Suprapubic skin (tissue), 4 donors: ENCODE measurements around the gene BTBD6. TPM values are rescaled to one million over a fixed set of nuclear protein-coding genes. Genes with fewer than 3 reads are reported as not detected.

Experiments used
- DNase-seq, 2 donors: peaks; one replicate each; pipeline ENCODE4 v3.0.0-alpha.2; 2019; ENCODE audit warnings: low spot score in 2 of 2
- H3K27ac ChIP-seq: fragments of 200-600 bp; sonication (generic); one replicate; pipeline ENCODE4 v1.5.1; 2019
- H3K27me3 ChIP-seq: fragments of 200-600 bp; sonication (generic); one replicate; pipeline ENCODE4 v1.5.1; 2019
- H3K36me3 ChIP-seq: fragments of 200-600 bp; sonication (generic); one replicate; pipeline ENCODE4 v1.5.1; 2019
- H3K4me1 ChIP-seq: fragments of 200-600 bp; sonication (generic); one replicate; pipeline ENCODE4 v1.5.1; 2019
- H3K4me3 ChIP-seq: fragments of 200-600 bp; sonication (generic); one replicate; pipeline ENCODE4 v1.5.1; 2019; ENCODE audit warnings: mild to moderate bottlenecking
- H3K9me3 ChIP-seq: fragments of 200-600 bp; sonication (generic); one replicate; pipeline ENCODE4 v1.5.1; 2019
- CTCF ChIP-seq, 2 donors: fragments of 200-600 bp in 1 of 2; fragments of 450-650 bp in 1 of 2; sonication (generic) in 1 of 2; IDR thresholded peaks; one replicate each; pipeline ENCODE4 v1.5.1; 2016 to 2019; ENCODE audit warnings: antibody characterized with exemption in 2 of 2, mild to moderate bottlenecking in 1 of 2, moderate library complexity in 1 of 2
- EP300 ChIP-seq: sonication (generic); formaldehyde crosslinking; IDR thresholded peaks from one replicate; pipeline ENCODE4 v1.6.1; 2017; ENCODE audit warnings: antibody characterized with exemption
- POLR2A ChIP-seq, 2 donors: fragments of 450-650 bp; IDR thresholded peaks; one replicate each; pipeline ENCODE4 v1.6.1; 2017; ENCODE audit warnings: antibody characterized with exemption in 2 of 2, mild to moderate bottlenecking in 2 of 2, moderate library complexity in 2 of 2
- POLR2AphosphoS5 ChIP-seq, 3 donors: sonication (generic); formaldehyde crosslinking; IDR thresholded peaks; one replicate each; pipeline ENCODE4 v1.6.1; 2017; ENCODE audit warnings: antibody characterized with exemption in 3 of 3
- WGBS: methylation state at CpG from one replicate; pipeline ENCODE4 v1.1.5; 2018; 5-methylcytosine and 5-hydroxymethylcytosine counted together
- total RNA-seq, 4 donors: library from RNA; depleted of rRNA; stranded (reverse); fragments of >200 nt; gene quantifications; one replicate each; pipeline ENCODE4 v1.1.0, GENCODE V29; 2016

Gene BTBD6
- total RNA-seq, 4 donors from 2014 or later, result 38.9 to 63.7 (median 58.6) TPM

- no peak for TF ChIP-seq EP300
- no peak for TF ChIP-seq CTCF (IDR thresholded peaks at IDR 0.05)
- TF ChIP-seq POLR2A (IDR thresholded peaks at IDR 0.05), result no peak
- no peak for TF ChIP-seq POLR2AphosphoS5 (IDR thresholded peaks at IDR 0.05)
- Histone ChIP-seq H3K36me3 (peaks cover 9% of the 10 kb centered on the region), H3K4me1 (no peaks in the 10 kb centered on the region), H3K4me3 (no peak overlapping the region), H3K27me3 (no peaks in the 10 kb centered on the region), H3K9me3 (no peaks in the 10 kb centered on the region), H3K27ac (no peak overlapping the region)
- no CpG with 5 or more reads among the region's 19 CpGs for WGBS
- no peak for DNase-seq
These were observed 6.7 kb upstream of the BTBD6 start for GRCh38 chr14:105241641-105242040.

- Histone ChIP-seq H3K27me3 (no peaks in the 10 kb centered on the region), H3K9me3 (no peaks in the 10 kb centered on the region), H3K27ac (no peak overlapping the region), H3K36me3 (peaks cover 9% of the 10 kb centered on the region), H3K4me3 (no peak overlapping the region), H3K4me1 (peaks cover 13% of the 10 kb centered on the region)
- TF ChIP-seq EP300 (no peak), CTCF (IDR thresholded peaks at IDR 0.05) (no peak), POLR2A (IDR thresholded peaks at IDR 0.05) (no peak), POLR2AphosphoS5 (IDR thresholded peaks at IDR 0.05) (no peak)
- 95% methylated on average over 10 of the region's 10 CpGs for WGBS
- no peak for DNase-seq
These were observed 4.0 kb upstream of the BTBD6 start for GRCh38 chr14:105244334-105244733.

GRCh38 chr14:105247026-105247425, 1.3 kb upstream of the BTBD6 start:
- WGBS, result 92% methylated on average over 16 of the region's 16 CpGs

GRCh38 chr14:105247715-105248367, 492 bp upstream of the BTBD6 start:
- no peaks in the 10 kb centered on the region for H3K27me3 ChIP-seq
- no peaks in the 10 kb centered on the region for H3K9me3 ChIP-seq
- peak overlapping the region; percentile 63 for H3K4me3 ChIP-seq
- peaks cover 31% of the 10 kb centered on the region for H3K36me3 ChIP-seq
- H3K4me1 ChIP-seq, result peaks cover 18% of the 10 kb centered on the region
- H3K27ac ChIP-seq, result peak overlapping the region; percentile 96
- peak in 1 of 3 donors; percentile 27 for TF ChIP-seq POLR2AphosphoS5 (IDR thresholded peaks at IDR 0.05)
- no peak for TF ChIP-seq EP300
- no peak for TF ChIP-seq POLR2A (IDR thresholded peaks at IDR 0.05)
- no peak for TF ChIP-seq CTCF (IDR thresholded peaks at IDR 0.05)
- peak in 1 of 2 donors; percentile 78 for DNase-seq
- 17% methylated on average over 6 of the region's 42 CpGs for WGBS

More at GRCh38 chr14:105247026-105247425, 1.3 kb upstream of the BTBD6 start:
- DNase-seq, result no peak
- peaks cover 23% of the 10 kb centered on the region for H3K36me3 ChIP-seq
- H3K27me3 ChIP-seq, result no peaks in the 10 kb centered on the region
- peaks cover 18% of the 10 kb centered on the region for H3K4me1 ChIP-seq
- H3K27ac ChIP-seq, result no peak overlapping the region
- no peak overlapping the region for H3K4me3 ChIP-seq
- H3K9me3 ChIP-seq, result no peaks in the 10 kb centered on the region
- no peak for TF ChIP-seq POLR2A (IDR thresholded peaks at IDR 0.05)
- TF ChIP-seq POLR2AphosphoS5 (IDR thresholded peaks at IDR 0.05), result no peak
- no peak for TF ChIP-seq CTCF (IDR thresholded peaks at IDR 0.05)
- no peak for TF ChIP-seq EP300

GRCh38 chr14:105249182-105250007, 1.1 kb downstream of the BTBD6 start:
- Histone ChIP-seq H3K4me3 (peak overlapping the region; percentile 63), H3K9me3 (no peaks in the 10 kb centered on the region), H3K27ac (peak overlapping the region; percentile 96), H3K27me3 (no peaks in the 10 kb centered on the region), H3K4me1 (peaks cover 18% of the 10 kb centered on the region), H3K36me3 (peaks cover 41% of the 10 kb centered on the region)
- WGBS, result 71% methylated on average over 20 of the region's 62 CpGs
- DNase-seq, result no peak
- no peak for TF ChIP-seq POLR2A (IDR thresholded peaks at IDR 0.05)
- peak in 1 of 3 donors; percentile 34 for TF ChIP-seq POLR2AphosphoS5 (IDR thresholded peaks at IDR 0.05)
- TF ChIP-seq CTCF (IDR thresholded peaks at IDR 0.05), result no peak
- TF ChIP-seq EP300, result no peak
